IPS-20b (cell line): ENCODE measurements around the gene FKBP1A.

ENCODE experiments used
- H3K27ac ChIP-seq: one replicate; pipeline ENCODE4 v1.5.1; 2013; ENCODE audit warnings: low read length
- H3K27me3 ChIP-seq: 2 replicates; pipeline ENCODE4 v1.6.1; 2013; ENCODE audit warnings: mild to moderate bottlenecking, low read length, inconsistent platforms; ENCODE audit not compliant: insufficient read depth
- H3K36me3 ChIP-seq: 2 replicates; pipeline ENCODE4 v1.6.1; 2013; ENCODE audit warnings: low read depth, mild to moderate bottlenecking, inconsistent platforms, low read length, moderate library complexity; ENCODE audit not compliant: insufficient read depth
- H3K4me1 ChIP-seq: 2 replicates; pipeline ENCODE4 v1.6.1; 2013; ENCODE audit warnings: mild to moderate bottlenecking, control low read depth, inconsistent platforms, low read length, moderate library complexity; ENCODE audit not compliant: insufficient read depth
- H3K4me3 ChIP-seq: 2 replicates; pipeline ENCODE4 v1.5.1; 2013; ENCODE audit warnings: mild to moderate bottlenecking, low read length, inconsistent platforms
- H3K9ac ChIP-seq: 2 replicates; pipeline ENCODE4 v1.6.1; 2013; ENCODE audit warnings: low read depth, mild to moderate bottlenecking, inconsistent platforms, low read length, moderate library complexity
- H3K9me3 ChIP-seq: 2 replicates; pipeline ENCODE4 v1.6.1; 2013; ENCODE audit warnings: mild to moderate bottlenecking, low read depth, low read length, inconsistent platforms; ENCODE audit not compliant: insufficient read depth

Gene FKBP1A

DNA sequence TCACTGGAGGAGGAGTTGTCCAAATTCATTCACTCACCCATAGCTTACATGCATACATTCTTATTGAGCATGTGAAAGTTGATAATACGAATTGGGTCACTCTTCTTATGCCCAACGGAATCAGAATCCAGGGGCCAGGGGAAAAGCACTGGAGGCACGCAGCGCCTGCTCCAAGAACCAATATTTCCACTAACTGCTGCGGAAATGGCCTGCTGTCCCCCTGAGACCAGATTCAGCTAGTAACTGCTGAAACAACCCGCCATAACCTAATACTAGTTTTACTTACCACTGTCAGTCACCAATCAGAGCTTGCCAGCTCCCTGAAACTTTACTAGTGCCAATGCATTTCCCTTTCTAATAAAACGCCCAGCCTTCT is 641 bp upstream of the FKBP1A start:
- Histone ChIP-seq H3K27me3 (peaks cover 46% of the 10 kb centered on the region), H3K36me3 (peaks cover 4% of the 10 kb centered on the region; the same call in 1 of the 2 replicates), H3K4me1 (peaks cover 21% of the 10 kb centered on the region), H3K9me3 (no peaks in the 10 kb centered on the region), H3K27ac (peak overlapping the region; percentile 40), H3K9ac (peak overlapping the region; percentile 55; the same call in 1 of the 2 replicates), H3K4me3 (peak overlapping the region; percentile 82)

DNA sequence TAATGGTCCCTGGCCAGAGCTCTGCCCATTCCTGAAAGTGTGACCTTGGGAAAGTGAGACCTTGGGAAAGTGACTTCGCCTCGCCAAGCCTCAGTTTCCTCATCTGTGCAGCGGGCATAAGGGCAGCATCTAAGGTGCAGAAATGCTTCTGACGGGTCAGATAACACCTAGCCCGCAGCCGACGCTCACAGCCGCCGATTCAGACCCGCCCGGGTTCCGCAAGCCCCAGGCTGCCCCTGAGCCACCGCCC is 486 bp downstream of the FKBP1A start:
- Histone ChIP-seq H3K9me3 (no peaks in the 10 kb centered on the region), H3K27me3 (peaks cover 37% of the 10 kb centered on the region), H3K36me3 (peaks cover 4% of the 10 kb centered on the region; the same call in 1 of the 2 replicates), H3K4me1 (peaks cover 21% of the 10 kb centered on the region), H3K27ac (no peak overlapping the region), H3K9ac (peak overlapping the region; percentile 78; the same call in 1 of the 2 replicates), H3K4me3 (peak overlapping the region; percentile 82)

DNA sequence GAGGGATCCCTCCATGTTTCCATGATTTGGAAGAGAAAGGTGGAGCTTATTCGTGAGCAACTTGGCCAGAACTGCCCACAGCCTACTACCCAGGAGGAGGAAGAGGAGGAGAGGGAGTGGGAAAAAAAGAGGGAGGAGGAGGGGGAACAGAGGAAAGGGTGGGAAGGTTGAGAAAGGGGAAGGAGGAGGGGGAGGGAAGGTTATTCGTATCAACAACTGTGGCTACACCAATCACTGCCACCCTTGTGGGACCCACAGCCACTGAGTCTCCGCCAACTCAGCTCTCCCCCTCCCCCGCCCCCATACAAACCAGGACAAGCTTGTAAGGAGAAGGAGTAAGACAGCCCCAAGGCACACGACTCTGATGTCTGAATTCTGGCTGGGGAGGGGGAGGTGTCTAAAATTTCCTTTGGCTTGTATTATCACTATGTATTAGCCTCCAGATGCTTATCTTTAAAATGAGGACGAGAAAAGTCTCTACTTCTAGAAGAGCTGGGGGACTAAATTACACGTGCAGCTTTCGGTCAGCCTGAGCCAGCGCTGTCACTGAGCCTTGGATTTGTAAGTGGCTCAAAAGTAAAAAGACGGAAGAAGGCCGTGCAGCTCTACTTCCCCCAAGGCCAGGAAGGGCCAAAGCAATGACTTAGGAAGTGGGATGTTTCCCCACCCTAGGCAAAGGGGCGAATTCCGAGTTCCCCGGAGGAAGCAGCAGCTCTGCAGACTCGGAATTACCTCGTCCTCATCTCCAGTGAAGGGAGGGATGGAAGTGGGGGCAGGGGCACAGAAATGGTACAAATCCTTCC is 1.0 kb downstream of the FKBP1A start:
- Histone ChIP-seq H3K4me1 (peaks cover 21% of the 10 kb centered on the region), H3K27me3 (peaks cover 32% of the 10 kb centered on the region), H3K9me3 (no peaks in the 10 kb centered on the region), H3K9ac (peak overlapping the region; percentile 78; the same call in 1 of the 2 replicates), H3K4me3 (peak overlapping the region; percentile 82), H3K27ac (no peak overlapping the region), H3K36me3 (peaks cover 4% of the 10 kb centered on the region; the same call in 1 of the 2 replicates)

DNA sequence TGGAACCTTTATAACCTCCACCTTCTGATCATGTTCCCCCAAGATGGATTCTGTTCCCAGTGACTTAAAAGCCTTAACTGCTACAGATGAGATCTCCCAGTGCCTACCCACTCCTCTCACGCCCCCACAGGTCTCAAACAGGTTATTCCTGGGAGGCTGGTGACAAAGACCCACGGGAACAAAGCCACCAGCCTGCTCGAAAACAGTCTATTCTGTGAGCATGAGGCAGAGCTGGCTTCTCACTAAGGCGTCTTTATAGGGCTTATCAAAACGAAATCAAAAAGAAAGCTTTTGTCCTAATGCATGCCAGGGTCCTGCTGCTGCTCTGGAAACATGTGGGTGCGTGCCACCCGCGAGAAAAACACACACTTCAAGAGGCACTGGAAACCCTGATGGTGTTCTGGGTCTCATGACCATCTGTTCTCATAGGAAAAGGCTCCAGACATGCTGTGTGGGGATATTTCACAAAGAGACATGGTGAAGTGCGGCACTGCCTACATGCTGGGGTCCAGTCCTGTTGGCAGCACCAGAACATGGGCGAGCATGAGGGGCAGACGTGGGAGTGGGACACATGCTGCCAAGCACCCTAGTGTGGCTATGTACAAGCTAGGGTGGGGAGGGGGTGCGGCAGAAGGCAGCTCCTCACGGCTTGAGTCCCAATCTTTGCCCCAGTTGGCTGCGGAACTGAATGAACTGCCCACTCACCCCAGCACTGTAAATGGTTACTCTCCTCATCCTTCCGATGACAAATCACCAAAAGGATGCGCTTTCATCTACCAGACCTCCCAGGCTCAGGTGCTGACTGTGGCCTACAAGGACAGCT is 2.1 kb downstream of the FKBP1A start:
- Histone ChIP-seq H3K27ac (no peak overlapping the region), H3K27me3 (peaks cover 21% of the 10 kb centered on the region), H3K4me3 (peak overlapping the region; percentile 82), H3K36me3 (peaks cover 13% of the 10 kb centered on the region), H3K9me3 (no peaks in the 10 kb centered on the region), H3K4me1 (peaks cover 21% of the 10 kb centered on the region), H3K9ac (peak overlapping the region; percentile 78; the same call in 1 of the 2 replicates)

DNA sequence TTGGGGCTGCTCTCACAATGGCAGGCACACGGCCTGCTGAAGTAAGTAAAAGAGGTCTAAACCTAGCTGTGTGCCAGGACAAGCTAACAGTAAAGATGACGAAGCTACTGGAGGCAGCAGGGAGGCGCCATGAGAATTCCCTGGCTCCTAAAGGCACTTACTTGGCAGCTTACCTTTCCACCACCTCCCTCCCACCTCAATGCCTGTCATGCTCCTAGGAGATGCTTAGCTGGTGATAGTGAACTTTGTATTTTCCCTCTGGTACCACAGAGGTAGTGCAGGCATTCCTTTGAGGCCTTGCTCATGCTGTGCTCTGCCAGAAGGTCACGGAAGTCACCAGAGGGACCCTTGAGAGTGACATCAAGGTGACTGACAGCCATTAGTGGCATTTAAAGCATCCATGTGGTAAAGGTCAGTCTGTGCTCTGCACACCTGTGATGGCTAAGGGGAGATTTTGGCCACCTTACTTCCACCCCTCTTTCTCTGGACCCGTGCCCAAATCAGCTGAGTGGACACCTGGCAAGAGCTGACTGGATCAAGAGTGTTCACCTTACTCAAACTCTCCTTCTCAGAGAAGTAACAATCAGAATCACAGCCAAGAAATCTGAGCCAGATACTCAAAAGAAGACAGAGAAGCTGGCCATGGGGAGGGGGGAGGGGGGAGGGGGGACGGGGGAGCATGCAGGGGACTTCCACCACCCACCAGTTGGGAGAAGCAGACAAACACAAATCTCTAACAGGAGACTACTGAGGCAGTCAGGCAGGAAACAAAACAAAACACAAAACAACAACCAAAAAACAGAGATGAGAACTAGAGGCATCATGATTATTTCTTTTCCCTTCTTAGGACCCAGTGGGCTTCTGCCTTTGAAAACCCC is 2.9 kb downstream of the FKBP1A start:
- H3K9ac ChIP-seq, result peak overlapping the region; percentile 47; the same call in 1 of the 2 replicates
- peaks cover 21% of the 10 kb centered on the region for H3K4me1 ChIP-seq
- no peak overlapping the region for H3K27ac ChIP-seq
- H3K4me3 ChIP-seq, result peak overlapping the region; percentile 82; the same call in 1 of the 2 replicates
- peaks cover 13% of the 10 kb centered on the region; the same call in 1 of the 2 replicates for H3K27me3 ChIP-seq
- H3K36me3 ChIP-seq, result peaks cover 13% of the 10 kb centered on the region
- H3K9me3 ChIP-seq, result no peaks in the 10 kb centered on the region

DNA sequence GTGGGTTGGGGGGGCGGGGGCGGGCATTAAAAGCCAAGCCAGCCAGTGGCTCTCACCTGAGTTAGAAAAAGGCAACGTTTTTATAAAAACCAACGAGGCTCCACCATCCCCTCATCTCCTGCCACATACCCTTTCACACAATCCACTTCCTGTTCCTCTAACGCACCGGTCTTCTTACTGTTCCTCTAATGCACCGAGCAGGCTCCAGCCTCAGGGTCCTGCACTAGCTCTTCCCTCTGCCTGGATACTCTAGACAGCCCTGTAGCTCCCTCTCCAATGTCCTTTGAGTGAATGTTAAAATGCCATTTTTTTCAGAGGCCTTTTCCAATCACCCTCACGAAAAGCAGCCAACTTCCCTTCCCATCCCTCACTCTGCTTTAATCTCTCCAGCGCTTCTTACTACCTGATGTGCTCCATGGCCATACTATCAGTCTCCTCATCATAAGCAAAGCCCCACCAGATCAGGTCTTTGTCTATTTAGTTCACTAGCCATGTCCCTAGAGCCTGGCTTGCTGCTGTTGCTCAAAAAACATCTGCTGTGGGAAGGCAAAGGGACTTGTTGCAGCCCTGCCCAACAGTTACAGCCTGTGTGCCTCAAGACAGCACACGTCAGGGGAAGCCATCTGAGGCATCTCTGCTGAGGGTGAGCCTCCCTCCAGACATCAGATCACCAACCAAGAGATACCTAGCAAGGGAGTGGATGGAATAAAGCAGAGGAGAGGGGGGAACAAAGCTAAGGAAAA is 3.9 kb downstream of the FKBP1A start:
- H3K9ac ChIP-seq, result 0 out of 2 replicates have a peak overlapping the region, but pooled peaks have one; percentile 22
- no peak overlapping the region for H3K27ac ChIP-seq
- peaks cover 2% of the 10 kb centered on the region; the same call in 1 of the 2 replicates for H3K27me3 ChIP-seq
- H3K4me3 ChIP-seq, result no peak overlapping the region; the same call in 1 of the 2 replicates
- no peaks in the 10 kb centered on the region for H3K9me3 ChIP-seq
- H3K4me1 ChIP-seq, result peaks cover 21% of the 10 kb centered on the region
- peaks cover 13% of the 10 kb centered on the region for H3K36me3 ChIP-seq

DNA sequence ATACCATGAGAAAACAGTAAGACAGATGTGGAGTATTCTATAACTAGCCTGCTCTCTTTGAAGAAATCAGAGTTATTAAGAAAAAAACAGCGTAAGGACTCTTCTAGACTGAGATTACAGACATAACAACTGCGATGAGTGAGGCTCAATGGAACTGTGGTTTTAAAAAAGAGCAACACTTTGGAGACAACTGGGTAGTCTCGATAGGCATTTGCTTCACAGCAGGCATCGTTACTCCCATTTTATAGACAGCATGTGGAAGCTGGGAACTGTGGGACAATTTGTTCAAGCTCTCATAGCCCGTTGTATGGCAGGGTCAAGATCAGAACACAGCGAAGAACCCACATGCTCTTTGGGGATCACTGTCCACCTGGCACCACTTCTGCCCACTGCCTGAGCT is 4.6 kb downstream of the FKBP1A start:
- H3K9ac ChIP-seq, result no peak overlapping the region
- peaks cover 13% of the 10 kb centered on the region for H3K36me3 ChIP-seq
- H3K9me3 ChIP-seq, result no peaks in the 10 kb centered on the region
- peaks cover 17% of the 10 kb centered on the region for H3K4me1 ChIP-seq
- H3K27me3 ChIP-seq, result no peaks in the 10 kb centered on the region
- no peak overlapping the region for H3K27ac ChIP-seq
- H3K4me3 ChIP-seq, result no peak overlapping the region

GRCh38 chr20:1386323-1386722 is 6.5 kb downstream of the FKBP1A start:
- Histone ChIP-seq H3K36me3 (peaks cover 19% of the 10 kb centered on the region), H3K9me3 (no peaks in the 10 kb centered on the region), H3K4me3 (no peak overlapping the region), H3K27ac (no peak overlapping the region), H3K4me1 (peaks cover 14% of the 10 kb centered on the region), H3K9ac (no peak overlapping the region), H3K27me3 (no peaks in the 10 kb centered on the region)

- Histone ChIP-seq H3K4me1 (no peaks in the 10 kb centered on the region; the same call in 1 of the 2 replicates), H3K27me3 (no peaks in the 10 kb centered on the region), H3K36me3 (peaks cover 16% of the 10 kb centered on the region), H3K9me3 (no peaks in the 10 kb centered on the region), H3K27ac (no peak overlapping the region), H3K4me3 (no peak overlapping the region), H3K9ac (no peak overlapping the region)
Observed at GRCh38 chr20:1383623-1384404, 9.0 kb downstream of the FKBP1A start.

DNA sequence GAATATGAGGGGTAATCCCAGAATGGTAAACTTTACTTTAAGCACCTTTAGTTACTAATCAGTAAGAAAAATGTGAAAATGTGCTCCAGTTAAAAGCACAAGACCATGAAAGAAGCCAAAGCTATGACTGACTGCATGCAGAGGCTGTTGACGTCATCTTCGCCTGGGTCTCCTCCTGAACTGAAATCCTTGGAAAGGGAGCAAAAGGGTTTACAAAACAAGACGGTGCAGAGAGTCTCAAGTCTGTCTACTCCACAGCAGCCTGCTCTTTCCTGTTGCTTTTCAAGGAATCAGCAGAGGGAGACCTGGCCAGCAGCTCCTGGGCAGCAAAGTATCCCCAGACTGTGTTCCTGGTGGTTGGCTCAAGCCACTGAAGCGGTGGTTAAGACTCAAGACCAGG is 10.2 kb downstream of the FKBP1A start:
- Histone ChIP-seq H3K9ac (no peak overlapping the region), H3K4me1 (peaks cover 6% of the 10 kb centered on the region; the same call in 1 of the 2 replicates), H3K9me3 (no peaks in the 10 kb centered on the region), H3K36me3 (peaks cover 16% of the 10 kb centered on the region), H3K27ac (no peak overlapping the region), H3K27me3 (no peaks in the 10 kb centered on the region), H3K4me3 (no peak overlapping the region)
